Mammary epithelial cell (primary cell): Measurements from ENCODE around the gene REXO2.

ENCODE experiments used
- EZH2 ChIP-seq: IDR thresholded peaks from 2 replicates; pipeline ENCODE4 v1.6.1; 2012; ENCODE audit warnings: low read length, inconsistent platforms, borderline replicate concordance
- TF ChIP-seq, protein P1 (sequence below), 2 donors: IDR thresholded peaks in 1 of 2; conservative IDR thresholded peaks in 1 of 2; 2 replicates each; pipeline ENCODE4 v1.5.1; 2011 to 2012; ENCODE audit warnings: inconsistent platforms in 2 of 2, low read length in 2 of 2, mild to moderate bottlenecking in 2 of 2, control low read depth in 1 of 2, low read depth in 1 of 2; ENCODE audit not compliant: insufficient read depth in 1 of 2; ENCODE audit errors: extremely low read depth in 1 of 2

- TF ChIP-seq, protein P1, sequence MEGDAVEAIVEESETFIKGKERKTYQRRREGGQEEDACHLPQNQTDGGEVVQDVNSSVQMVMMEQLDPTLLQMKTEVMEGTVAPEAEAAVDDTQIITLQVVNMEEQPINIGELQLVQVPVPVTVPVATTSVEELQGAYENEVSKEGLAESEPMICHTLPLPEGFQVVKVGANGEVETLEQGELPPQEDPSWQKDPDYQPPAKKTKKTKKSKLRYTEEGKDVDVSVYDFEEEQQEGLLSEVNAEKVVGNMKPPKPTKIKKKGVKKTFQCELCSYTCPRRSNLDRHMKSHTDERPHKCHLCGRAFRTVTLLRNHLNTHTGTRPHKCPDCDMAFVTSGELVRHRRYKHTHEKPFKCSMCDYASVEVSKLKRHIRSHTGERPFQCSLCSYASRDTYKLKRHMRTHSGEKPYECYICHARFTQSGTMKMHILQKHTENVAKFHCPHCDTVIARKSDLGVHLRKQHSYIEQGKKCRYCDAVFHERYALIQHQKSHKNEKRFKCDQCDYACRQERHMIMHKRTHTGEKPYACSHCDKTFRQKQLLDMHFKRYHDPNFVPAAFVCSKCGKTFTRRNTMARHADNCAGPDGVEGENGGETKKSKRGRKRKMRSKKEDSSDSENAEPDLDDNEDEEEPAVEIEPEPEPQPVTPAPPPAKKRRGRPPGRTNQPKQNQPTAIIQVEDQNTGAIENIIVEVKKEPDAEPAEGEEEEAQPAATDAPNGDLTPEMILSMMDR (conservative IDR thresholded peaks at IDR 0.05 in 1 of 2, IDR thresholded peaks at IDR 0.05 in 1 of 2; ENCODE audit: extremely low read depth in 1 of 2, insufficient read depth in 1 of 2, low read depth in 1 of 2, low read length in 2 of 2), result no peak
- TF ChIP-seq EZH2, result no peak
Measured at GRCh38 chr11:114482114-114482513, 42.8 kb downstream of the REXO2 start.
